ENCODE results near the gene ARF4.
"Not testable (repeated sequence)": the region's sequence is repeated elsewhere in the genome, so short reads cannot be mapped to it uniquely, and the experiment has no call there.

The ARF4 gene

GRCh38 chr3:57597127-57597923 lies at the start of gene ARF4:
TSS of gene ARF4 (minus strand) at chr3:57597344. CDS start at chr3:57597140, 204 bp downstream.
- DNase-seq (ENCODE audit: low read depth): peak; percentile 98

DNA sequence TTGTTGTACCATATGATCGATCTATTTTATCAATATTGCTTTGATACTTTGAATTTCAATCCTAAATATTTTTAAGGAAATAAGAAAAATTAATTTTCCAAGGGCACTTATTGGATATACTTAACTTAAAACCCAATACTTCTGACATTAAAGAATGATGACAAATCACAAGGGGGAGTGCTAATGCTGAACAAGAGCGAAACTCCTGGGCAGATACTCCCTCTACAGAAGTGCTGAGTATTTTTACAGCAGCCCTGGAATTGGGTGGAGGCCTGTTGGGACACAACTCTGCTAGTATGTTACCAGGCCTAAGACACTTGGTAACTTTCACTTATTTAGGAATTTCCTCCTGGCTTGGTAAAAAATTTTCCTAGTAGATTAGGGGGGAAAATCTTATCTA lies 49.6 kb upstream of the ARF4 start:
- DNase-seq (ENCODE audit: low read depth): no peak

GRCh38 chr3:57644740-57645139 lies 47.6 kb upstream of the ARF4 start:
- no peak for DNase-seq (ENCODE audit: low read depth)

DNA sequence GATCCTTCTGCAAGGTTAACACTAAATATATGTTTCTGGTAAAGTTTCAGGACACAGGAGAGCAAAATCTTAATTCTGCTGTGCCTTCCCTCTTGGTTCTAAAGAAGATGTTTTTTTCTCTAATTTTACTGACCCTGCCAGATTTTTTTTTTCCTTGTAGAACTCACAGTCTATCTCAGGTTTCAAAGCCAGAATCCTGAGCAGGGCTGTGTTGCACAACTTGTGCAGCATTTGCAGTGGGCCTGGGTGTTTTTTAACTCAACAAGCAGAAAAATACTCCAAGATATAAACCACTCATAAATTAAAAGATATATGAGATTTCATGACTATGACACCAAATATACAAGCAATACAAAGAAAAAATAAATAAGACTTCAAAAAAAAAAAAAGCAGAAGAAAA lies 40.2 kb upstream of the ARF4 start:
- DNase-seq (ENCODE audit: low read depth): no peak

DNA sequence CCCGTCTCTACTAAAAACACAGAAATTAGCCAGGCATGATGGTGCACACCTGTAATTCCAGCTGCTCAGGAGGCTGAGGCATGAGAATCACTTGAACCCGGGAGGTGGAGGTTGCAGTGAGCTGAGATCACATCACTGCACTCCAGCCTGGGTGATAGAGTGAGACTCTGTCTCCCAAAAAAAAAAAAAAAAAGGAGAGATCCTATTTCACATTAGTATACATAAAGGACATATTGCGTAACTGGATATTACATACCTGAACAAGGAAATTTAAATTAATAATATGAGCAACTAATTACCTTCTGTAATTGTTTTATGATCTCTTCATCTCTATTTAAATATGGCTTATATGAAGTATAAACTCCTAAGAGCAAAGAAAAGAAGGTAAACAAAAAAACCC lies 37.1 kb upstream of the ARF4 start:
- not testable (repeated sequence) for DNase-seq (ENCODE audit: low read depth)

GRCh38 chr3:57627976-57628375 lies 30.8 kb upstream of the ARF4 start:
- DNase-seq (ENCODE audit: low read depth): no peak

DNA sequence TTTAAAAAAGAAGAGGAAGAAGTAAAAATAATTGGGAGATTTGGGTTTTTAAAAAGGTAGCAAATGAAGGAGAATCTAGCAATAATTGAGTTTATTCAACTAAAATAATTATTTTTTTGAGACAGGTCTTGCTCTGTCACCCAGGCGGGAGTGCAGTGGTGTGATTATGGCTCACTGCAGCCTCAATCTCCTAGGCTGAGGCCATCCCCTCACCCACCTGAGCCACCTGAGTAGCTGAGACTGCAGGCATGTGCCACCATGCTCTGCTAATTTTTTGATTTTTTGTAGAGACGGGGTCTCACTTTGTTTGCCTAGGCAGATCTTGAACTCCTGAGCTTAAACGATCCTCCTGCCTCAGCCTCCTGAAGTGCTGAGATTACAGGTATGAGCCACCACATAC lies 27.7 kb upstream of the ARF4 start:
- no peak for DNase-seq (ENCODE audit: low read depth)

DNA sequence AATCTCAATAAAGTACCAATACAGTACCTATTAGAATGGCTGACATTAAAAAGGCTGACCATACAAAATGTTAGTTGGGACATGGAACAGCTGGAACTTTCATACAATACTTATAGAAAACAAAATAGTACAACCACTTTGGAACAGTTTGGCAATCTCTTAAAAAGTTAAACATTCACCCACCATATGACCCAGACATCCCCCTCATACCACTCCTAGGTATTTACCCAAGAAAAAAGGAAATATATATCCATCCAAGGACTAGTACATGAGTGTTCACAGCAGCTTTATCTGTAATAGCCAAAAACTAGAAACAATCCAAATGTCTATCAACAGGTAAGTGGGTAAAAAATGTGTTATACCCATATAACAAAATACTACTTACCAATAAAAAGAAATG lies 25.2 kb upstream of the ARF4 start:
- no peak for DNase-seq (ENCODE audit: low read depth)

GRCh38 chr3:57617739-57618138 lies 20.6 kb upstream of the ARF4 start:
- DNase-seq (ENCODE audit: low read depth): no peak

GRCh38 chr3:57616233-57616632 lies 19.1 kb upstream of the ARF4 start:
- DNase-seq (ENCODE audit: low read depth): no peak

GRCh38 chr3:57611870-57612269 lies 14.7 kb upstream of the ARF4 start:
- DNase-seq (ENCODE audit: low read depth): not testable (repeated sequence)

DNA sequence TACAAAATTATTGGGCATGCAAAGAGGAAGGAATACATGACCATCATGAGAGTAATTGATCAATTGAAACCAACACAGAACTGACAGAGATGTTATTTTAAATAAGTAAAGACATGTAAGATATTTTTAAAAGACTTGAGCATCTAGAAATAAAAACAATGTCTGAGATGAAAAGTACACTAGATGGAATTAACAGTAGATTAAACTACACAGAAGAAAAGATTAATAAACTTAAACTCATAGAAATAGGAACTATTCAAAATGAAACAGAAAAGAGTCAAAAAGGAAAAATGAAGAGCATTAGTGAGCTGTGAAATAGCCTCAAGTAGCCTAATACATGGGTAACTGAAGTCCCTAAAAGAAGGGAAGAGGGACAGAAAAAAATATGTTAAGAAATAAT lies 8.5 kb upstream of the ARF4 start:
- DNase-seq (ENCODE audit: low read depth): no peak

GRCh38 chr3:57604971-57605370 lies 7.8 kb upstream of the ARF4 start:
- no peak for DNase-seq (ENCODE audit: low read depth)

DNA sequence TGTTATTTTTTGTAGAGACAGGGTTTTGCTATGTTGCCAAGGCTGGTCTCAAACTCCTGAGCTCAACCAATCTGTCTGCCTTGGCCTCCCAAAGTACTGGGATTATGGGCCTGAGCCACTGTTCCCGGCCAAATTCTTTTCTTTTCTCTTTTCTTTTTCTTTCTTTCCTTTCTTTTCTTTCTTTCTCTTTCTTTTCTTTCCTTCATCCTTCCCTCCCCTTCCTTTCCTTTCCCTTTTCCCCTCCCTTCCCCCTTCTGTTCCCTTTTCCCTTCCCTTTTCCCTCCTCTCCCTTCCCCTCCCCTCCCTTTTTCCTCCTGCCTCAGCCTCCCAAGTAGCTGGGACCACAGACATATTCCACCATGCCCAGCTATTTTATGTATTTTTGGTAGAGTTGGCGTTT lies 3.1 kb upstream of the ARF4 start:
- DNase-seq (ENCODE audit: low read depth): no peak

- DNase-seq (ENCODE audit: low read depth): no peak
Observed at GRCh38 chr3:57598765-57599360, 1.7 kb upstream of the ARF4 start.

- DNase-seq (ENCODE audit: low read depth): peak; percentile 44
Observed at GRCh38 chr3:57596495-57597126, 533 bp downstream of the ARF4 start.

- no peak for DNase-seq (ENCODE audit: low read depth)
Observed at GRCh38 chr3:57594576-57594975, 2.6 kb downstream of the ARF4 start.

DNA sequence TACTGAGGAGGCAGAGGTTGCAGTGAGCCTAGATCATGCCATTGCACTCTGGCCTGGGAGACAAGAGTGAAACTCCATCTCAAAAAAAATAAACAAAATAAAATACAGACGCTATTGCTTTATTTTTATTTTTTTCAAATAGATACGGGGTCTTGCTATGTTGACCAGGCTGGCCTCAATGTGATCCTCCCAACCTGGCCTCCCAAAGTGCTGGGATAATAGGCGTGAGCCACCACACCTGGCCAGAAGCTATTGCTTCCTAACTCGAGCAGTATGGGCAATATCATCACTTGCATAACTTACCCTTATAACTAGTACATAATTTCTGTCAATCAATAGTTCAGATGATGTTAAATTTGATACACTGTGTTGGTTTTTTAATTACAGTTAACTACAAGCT lies 3.0 kb downstream of the ARF4 start:
- no peak for DNase-seq (ENCODE audit: low read depth)

DNA sequence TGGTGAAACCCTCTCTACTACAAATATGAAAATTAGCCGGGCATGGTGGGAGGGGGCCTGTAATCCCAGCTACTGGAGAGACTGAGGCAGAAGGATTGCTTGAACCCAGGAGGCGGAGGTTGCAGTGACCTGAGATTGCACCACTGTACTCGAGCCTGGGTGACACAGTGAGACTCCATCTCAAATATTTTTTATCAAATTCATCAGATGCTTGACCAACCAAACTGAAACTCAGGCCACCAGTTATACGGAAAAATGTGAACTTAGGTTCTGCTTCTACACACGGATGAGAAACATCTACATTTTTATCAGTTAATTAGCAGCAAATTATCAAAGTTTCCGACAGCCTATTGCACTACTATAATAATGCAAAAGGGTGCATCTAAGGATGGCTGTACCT lies 4.8 kb downstream of the ARF4 start:
- no peak for DNase-seq (ENCODE audit: low read depth)

DNA sequence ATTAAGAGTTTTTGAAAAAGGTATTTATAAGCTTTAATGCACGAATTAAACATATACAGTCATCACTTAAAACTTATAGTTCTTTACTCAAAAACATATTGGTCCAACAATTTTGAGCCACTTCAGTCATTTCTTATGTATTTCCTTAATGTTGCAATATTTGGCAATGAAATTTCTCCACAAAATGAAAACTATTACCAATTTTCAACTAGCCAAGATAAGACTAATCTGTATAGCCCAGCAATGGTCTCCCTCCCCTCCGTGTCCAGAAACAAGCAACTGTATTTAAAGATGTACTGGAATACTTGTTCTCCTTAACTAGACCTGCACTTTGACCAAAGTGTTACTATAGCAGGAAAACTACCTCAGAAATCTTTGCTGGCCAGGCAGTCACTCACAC lies 9.2 kb downstream of the ARF4 start:
- no peak for DNase-seq (ENCODE audit: low read depth)

- no peak for DNase-seq (ENCODE audit: low read depth)
Observed at GRCh38 chr3:57586778-57587177, 10.4 kb downstream of the ARF4 start.

DNA sequence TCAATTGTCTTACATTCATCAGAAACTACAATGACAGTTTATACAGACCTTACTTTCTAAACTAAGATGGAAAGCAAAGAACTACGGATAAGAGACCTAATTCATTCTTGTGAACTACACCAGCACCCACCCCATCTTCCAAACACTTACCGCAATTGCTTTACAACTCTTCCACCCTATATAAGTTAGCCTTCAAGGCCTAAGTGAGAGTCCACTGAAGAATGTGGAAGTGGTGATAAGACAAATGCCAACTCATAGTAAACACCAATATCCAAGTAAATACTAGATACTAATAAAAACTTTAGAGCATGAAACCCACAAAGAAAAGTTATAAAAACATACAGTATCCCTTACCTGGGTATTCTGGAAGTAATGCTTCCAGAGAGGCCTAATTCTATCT lies 13.6 kb downstream of the ARF4 start:
- DNase-seq (ENCODE audit: low read depth): no peak

DNA sequence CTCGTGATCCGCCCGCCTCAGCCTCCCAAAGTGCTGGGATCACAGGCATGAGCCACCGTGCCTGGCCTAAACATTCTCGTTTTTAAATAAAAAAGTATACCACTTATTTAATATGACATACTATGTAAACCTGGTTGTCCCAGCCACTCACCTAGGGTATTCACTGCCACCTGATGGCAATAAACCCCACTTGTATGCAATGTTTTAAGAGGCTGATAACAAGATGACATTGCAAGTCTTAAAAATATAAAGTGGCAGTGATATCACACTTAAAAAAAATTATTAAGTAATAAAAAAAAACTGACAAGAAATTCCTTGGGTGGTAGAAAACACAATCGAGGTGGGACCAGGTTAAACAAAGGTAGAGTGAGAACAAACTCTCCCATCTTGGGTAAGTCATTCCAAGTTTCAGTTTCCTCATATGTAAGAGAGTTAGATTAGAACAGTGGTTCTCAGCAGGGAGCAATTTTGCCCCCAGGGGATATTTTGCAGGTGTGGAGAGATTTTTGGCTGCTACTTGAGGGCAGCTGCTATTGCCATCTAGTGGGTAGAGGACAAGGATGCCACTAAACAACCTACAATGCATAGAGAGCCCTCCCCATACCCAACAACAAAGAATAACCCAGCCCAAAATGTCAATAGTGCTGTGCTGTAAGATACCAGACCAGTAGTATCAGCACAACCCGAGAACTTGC lies 14.5 kb downstream of the ARF4 start:
- DNase-seq (ENCODE audit: low read depth): no peak
